ENCODE measurements around the gene CDKL4.
"Not testable (repeated sequence)": the region's sequence is repeated elsewhere in the genome, so short reads cannot be mapped to it uniquely, and the experiment has no call there.

Gene CDKL4

GRCh38 chr2:39243469-39244123 lies at the start of gene CDKL4:
Gene CDKL4 (minus strand): TSS chr2:39243970.
- no peak for DNase-seq

GRCh38 chr2:39290433-39290832 lies 46.7 kb upstream of the CDKL4 start:
- DNase-seq = no peak

GRCh38 chr2:39289609-39290008 lies 45.8 kb upstream of the CDKL4 start:
- DNase-seq = no peak

GRCh38 chr2:39283561-39283960 lies 39.8 kb upstream of the CDKL4 start:
- DNase-seq = no peak

GRCh38 chr2:39281391-39281790 lies 37.6 kb upstream of the CDKL4 start:
- DNase-seq = no peak

- no peak for DNase-seq
Measured at GRCh38 chr2:39275016-39275415, 31.2 kb upstream of the CDKL4 start.

- DNase-seq = no peak
Measured at GRCh38 chr2:39269941-39270340, 26.2 kb upstream of the CDKL4 start.

GRCh38 chr2:39266916-39267434 lies 23.2 kb upstream of the CDKL4 start:
- no peak for DNase-seq

- DNase-seq = no peak
Measured at GRCh38 chr2:39266139-39266805, 22.5 kb upstream of the CDKL4 start.

GRCh38 chr2:39265315-39265714 lies 21.5 kb upstream of the CDKL4 start:
- no peak for DNase-seq

- DNase-seq = no peak
Measured at GRCh38 chr2:39264733-39265132, 21.0 kb upstream of the CDKL4 start.

GRCh38 chr2:39260087-39260486 lies 16.3 kb upstream of the CDKL4 start:
- no peak for DNase-seq

- DNase-seq = no peak
Measured at GRCh38 chr2:39256040-39256439, 12.3 kb upstream of the CDKL4 start.

GRCh38 chr2:39252888-39253518 lies 9.2 kb upstream of the CDKL4 start:
- DNase-seq = no peak

GRCh38 chr2:39247512-39248043 lies 3.8 kb upstream of the CDKL4 start:
- DNase-seq = no peak

- DNase-seq = no peak
Measured at GRCh38 chr2:39246382-39246980, 2.7 kb upstream of the CDKL4 start.

- not testable (repeated sequence) for DNase-seq
Measured at GRCh38 chr2:39244963-39245625, 1.3 kb upstream of the CDKL4 start.

GRCh38 chr2:39244241-39244862 lies 582 bp upstream of the CDKL4 start:
- DNase-seq = not testable (repeated sequence)

- DNase-seq = no peak
Measured at GRCh38 chr2:39241588-39241987, 2.2 kb downstream of the CDKL4 start.

- DNase-seq = no peak
Measured at GRCh38 chr2:39240758-39241157, 3.0 kb downstream of the CDKL4 start.

GRCh38 chr2:39234754-39235153 lies 9.0 kb downstream of the CDKL4 start:
- DNase-seq = no peak

GRCh38 chr2:39232141-39232540 lies 11.6 kb downstream of the CDKL4 start:
- no peak for DNase-seq

Data from SHP77 treated with DMSO at 0.1 percent for 48 hours (cell line).